NCI-H1048 (cell line): Measurements from ENCODE around the gene MBP.

Source experiments
- DNase-seq: peaks from one replicate; lab custom pipeline; 2025; lab: John Stamatoyannopoulos, UW

The MBP gene

DNA sequence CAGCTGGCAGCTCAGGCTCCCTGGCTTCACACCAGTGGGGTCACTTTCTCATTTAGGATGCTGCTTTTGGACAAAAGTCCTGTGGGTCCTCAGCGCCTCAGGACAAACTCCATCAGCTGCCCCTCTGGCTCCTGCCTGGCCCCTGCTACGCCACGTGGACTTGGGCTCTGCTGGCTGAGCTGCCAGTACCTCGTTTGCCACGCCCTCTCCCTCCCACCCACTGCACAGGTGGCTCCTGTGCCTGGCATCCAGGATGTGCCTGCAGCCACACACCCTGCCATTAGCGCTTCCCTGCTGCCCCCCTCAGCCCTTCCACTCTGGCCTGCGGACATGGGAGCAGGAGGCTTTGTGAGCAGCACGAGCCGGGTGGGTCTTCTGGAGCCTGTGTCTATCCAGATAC, 191.3 kb downstream of the MBP start:
- no peak for DNase-seq

DNA sequence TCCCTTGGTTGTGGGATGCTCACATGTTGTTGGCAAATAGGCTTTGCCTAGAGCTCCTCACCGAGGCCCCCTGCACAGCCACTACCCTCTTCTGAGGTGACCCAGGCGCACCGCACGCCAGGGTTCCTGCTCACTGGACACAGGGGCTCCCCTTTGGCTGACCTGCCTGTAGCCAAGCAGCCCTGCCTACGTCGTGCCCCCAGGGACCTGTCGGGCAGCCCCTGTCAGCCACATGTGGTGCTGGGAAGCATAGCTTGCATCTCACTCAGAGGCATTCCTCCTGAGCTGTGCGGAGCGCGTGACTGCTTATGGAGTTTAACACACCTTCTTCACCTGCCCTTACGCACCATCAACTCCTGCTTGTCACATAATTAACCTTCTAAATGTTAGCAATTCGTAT, 194.0 kb downstream of the MBP start:
- no peak for DNase-seq

DNA sequence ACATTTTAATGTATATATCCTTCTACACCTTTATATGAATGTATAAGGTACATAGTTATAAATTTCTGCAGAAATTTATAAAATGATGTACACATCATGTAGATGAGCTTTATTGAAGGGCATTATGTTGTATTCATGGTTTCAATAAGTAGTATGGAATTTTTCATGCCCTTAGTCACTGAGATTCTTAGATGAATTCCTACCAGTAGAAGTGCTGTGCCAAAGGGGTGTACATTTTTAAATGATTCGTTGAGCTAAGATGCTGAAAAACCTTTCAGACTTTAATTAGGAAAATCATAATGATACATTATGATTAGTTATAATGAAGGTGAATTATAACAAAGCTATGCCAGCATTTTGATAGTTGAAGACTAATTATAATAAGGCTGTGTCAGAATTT, 195.0 kb downstream of the MBP start:
- DNase-seq, result no peak

DNA sequence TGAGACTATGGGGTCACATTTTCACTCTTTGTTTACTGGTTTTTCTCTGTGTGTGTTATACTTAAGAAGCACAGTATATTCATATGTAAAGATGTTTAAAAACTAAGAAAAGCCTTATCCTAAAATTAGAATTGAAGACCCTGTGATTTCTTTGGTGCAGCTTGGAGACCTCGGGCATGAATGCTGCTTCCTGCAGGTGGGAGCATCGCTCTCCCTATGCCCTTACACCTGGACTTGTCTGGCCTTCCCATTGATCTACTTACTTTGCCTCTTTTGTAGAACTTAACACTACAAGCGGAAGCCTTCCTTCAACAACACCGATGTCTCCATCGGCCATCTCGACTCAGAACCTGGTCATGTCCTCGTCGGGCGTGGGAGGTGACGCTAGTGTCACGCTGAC, 195.7 kb downstream of the MBP start:
- no peak for DNase-seq

DNA sequence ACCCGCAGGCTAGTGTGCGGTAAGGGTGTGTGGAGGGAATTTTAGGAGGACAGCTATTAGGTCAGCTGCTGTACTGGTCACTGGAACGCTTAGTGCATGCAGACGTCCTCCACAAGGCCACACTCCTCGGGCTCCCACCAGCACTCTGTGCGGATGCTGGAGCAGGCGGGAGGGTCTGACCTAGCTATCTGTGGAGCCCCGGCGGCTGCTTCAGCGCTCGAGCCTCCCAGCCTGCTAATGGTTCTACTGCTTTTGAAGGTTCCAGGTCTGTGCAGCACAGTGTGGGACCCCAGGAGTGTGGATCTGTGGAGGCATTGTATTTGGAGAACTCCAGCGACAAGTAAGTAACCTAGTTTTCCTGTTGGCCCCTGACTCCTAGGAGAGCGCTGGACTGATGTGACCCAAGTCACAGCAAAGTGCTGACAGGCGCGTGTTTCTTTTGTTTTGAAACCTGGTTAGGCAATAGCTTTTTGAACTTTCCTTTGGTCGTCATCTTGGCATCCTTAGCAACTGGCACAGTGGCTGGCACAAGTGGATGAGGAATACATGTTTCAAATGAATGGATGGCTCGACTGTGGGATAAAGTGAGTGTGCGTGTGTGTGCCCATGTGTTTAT, 196.8 kb downstream of the MBP start:
- no peak for DNase-seq

DNA sequence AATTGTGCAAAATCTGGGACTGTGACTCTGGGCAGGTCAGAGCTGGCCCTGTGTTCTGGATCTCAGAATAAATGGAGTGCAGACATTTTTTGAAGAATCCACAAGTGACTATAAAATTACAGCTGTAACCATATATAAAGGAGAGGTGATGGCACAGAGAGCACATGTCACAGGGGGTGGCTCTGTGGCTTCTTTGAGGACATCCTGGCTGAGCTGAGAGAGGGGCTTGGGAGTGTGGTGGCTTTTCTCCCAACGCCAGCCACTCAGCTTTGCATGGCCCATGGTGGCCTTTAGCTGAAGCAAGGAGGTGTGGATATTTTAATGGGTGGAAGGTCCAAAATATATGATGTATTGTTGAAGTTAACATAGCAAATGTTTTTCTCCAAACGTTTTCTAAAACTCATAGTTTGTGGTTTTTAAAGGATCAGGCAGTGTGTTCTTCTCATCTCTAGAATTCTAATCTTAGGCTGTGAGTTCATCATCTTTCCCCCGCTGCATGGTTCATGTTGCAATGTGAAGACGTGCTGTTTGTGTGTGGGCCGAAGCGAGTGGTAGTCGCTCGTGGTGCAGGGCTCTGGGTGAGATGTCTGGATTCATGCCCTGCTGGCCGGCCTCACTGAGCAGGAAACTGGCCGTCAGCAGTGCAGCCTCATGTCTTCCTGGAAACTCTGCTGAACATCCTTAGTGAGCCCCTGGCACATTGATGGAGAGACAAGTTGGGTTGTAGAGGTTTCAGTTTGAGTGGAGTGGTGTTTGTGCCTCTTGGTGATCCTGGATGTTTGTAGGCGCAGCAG, 200.4 kb downstream of the MBP start:
- no peak for DNase-seq

DNA sequence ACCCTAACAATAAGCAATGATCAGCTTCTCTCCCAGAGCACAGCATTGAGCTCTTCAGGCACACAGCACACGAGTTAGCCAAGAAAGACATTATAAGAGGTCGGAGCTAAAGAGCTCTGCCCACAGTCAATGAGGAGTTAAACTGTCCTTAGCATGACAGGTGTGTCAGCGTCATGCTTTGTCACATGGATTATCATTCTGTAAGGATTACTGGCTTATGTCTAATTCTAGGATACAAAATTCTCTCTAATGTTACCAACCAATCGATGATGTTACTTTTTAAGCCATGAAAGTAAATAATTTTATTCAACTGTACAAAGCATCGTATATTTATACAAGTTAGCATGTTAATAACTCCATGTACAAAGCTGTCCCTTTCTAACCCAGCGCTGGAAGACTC, 201.4 kb downstream of the MBP start:
- no peak for DNase-seq
